Uterus (tissue), 2 donors: ENCODE results near the gene ABAT.

Experiments used
- POLR2A ChIP-seq, 2 donors: fragments of 450-650 bp; IDR thresholded peaks; one replicate each; pipeline ENCODE4 v1.6.1; 2016; ENCODE audit warnings: antibody characterized with exemption in 2 of 2, mild to moderate bottlenecking in 1 of 2, moderate library complexity in 1 of 2
- TF ChIP-seq, protein P1 (sequence below), 4 experiments: fragments of 200-600 bp in 2 of 4; fragments of 450-650 bp in 2 of 4; sonication (generic) in 2 of 4; IDR thresholded peaks; one replicate each; pipeline ENCODE4 v1.5.1; 2016 to 2019; ENCODE audit warnings: antibody characterized with exemption in 4 of 4, mild to moderate bottlenecking in 2 of 4, moderate library complexity in 1 of 4

DNA sequence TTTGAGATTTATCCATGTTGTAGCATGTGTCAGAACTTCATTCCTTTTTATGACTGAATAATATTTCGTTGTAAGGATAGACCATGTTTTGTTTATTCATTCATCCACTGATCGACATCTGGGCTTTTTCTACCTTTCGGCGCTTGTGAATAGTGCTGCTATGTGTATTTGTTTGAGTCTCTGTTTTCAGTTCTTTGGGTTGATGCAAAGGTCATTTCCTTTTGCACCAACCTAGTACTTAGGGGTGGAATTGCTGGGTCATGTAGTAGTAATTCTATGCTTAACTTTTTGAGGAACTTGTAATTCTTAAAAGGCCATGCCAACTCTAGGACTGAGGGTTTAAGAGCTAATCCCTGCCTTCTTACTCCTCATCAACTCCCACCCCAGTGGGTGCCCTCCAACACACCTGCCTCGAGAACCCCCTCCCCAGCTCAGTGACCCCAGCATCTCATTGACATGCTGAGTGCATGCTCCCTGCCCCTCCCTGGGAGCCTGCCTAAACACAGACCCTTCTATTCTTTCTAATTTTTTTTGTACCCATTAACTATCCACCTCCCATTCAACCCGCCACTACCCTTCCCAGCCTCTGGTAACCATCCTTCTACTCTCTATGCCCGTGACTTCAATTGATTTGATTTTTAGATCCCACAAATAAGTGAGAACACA is 51.2 kb downstream of the ABAT start:
- TF ChIP-seq, protein P1, sequence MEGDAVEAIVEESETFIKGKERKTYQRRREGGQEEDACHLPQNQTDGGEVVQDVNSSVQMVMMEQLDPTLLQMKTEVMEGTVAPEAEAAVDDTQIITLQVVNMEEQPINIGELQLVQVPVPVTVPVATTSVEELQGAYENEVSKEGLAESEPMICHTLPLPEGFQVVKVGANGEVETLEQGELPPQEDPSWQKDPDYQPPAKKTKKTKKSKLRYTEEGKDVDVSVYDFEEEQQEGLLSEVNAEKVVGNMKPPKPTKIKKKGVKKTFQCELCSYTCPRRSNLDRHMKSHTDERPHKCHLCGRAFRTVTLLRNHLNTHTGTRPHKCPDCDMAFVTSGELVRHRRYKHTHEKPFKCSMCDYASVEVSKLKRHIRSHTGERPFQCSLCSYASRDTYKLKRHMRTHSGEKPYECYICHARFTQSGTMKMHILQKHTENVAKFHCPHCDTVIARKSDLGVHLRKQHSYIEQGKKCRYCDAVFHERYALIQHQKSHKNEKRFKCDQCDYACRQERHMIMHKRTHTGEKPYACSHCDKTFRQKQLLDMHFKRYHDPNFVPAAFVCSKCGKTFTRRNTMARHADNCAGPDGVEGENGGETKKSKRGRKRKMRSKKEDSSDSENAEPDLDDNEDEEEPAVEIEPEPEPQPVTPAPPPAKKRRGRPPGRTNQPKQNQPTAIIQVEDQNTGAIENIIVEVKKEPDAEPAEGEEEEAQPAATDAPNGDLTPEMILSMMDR (IDR thresholded peaks at IDR 0.05): no peak
- no peak for TF ChIP-seq POLR2A (IDR thresholded peaks at IDR 0.05)
